Measurements from ENCODE around the gene AHR.

The AHR gene

GRCh38 chr7:17298102-17298839, at the start of gene AHR:
TSS of gene AHR (plus strand) at chr7:17298652. CDS start at chr7:17299265, 613 bp downstream.
- DNase-seq (peak; percentile 89), ATAC-seq (peak; percentile 87)

- DNase-seq, result no peak
- ATAC-seq, result no peak
Observed at GRCh38 chr7:17253885-17254284, 44.6 kb upstream of the AHR start.

- ATAC-seq, result no peak
- DNase-seq, result no peak
Observed at GRCh38 chr7:17255926-17256325, 42.5 kb upstream of the AHR start.

DNA sequence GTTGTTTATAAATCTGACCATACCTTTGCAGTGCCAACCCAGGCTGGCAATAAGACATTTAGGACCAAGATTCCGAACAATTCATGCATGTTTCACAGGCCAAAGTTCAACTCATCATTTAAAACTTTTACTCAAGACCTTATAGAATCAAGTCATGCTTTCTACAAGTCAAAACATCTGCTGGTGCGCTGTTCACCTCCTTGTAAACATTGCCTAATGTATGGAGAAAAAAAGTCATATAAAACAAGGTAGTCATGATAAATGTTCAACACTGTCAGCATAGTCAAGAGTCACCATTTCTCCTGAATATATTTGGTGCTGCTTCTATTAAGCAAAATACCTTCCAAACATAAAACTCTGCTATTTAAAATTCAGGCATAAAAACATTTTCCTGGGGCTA, 42.1 kb upstream of the AHR start:
- no peak for ATAC-seq
- DNase-seq, result no peak

DNA sequence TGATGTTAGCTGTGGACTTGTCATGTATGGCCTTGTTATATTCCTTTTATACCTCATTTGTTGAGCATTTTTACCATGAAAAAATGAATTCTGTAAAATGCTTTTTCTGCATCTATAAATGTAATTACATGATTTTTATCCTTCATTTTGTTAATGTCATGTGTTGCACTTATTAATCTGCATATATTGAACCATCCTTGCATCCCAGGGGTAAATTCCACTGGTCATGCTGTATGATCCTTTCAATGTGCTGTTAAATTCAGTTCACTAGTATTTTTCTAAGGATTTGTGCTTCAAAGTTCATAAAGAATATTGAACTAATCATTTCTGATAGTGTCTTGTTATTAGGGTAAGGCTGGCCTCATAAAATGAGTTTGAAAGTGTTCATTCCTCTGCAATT, 31.9 kb upstream of the AHR start:
- ATAC-seq, result no peak
- DNase-seq, result no peak

- ATAC-seq, result no peak
Observed at GRCh38 chr7:17269341-17270221, 28.9 kb upstream of the AHR start.

GRCh38 chr7:17274551-17275245, 23.8 kb upstream of the AHR start:
- peak; percentile 99 for ATAC-seq
- no peak for DNase-seq

More at GRCh38 chr7:17269341-17270221, 28.9 kb upstream of the AHR start:
- no peak for DNase-seq

DNA sequence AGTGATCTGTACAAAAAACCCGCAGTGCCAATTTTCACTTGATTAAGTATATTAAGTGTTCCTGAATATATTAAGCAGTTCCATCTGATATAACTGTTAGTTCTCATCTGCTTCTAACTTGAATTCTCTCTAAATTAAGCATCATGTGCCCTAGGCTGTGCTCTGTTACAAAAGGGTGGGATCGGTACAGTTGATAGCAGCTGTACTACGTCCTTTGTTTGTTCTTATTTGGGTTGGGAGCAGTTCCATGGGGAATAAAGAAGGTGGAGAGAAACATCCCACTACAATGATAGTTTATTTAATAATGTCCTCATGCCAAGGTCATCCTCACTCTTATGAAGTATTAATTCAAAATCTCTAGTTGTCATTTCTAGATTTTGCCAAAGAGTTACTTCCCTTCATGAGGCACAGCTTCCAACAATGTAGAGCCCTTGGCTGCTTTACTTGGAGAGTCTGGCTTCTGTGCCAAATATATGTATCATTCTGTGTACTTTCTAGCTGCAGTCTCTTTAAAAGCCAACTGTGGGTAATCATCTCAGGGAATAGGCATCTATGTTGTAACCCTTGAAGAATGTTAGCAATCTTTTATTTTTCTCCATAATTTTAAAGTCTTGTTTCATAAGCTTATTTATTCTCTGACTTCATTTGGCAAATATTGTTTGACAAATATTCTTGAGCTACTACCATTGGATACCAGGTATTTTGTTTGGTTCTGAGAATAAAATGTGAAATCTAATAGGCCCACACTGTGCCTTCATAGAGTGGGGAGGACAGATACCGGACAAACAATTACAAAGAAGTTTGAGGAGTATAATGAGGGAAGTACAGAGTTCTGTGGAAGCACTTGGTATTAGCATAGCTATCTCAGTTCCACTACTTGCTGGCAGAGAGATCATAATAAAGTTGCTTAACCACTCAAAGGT, 22.4 kb upstream of the AHR start:
- no peak for ATAC-seq
- DNase-seq, result no peak

DNA sequence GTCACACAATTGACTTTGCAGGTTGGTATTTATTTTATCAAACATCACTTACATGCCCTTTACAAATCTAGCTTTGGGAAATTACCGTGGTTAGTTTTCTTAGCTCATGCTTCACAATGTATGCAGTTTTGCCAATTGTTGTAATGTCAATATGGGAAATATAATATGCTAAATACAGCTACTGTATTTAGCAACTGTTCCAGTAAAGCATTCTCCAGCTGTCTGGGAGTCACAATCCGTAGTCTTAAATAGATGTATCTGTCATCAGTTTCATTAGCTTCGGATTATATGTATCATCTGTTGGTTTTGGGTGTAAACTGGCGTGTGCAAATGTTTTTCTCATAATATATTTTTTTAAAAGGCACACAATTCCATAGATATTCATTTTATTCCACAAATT, 19.4 kb upstream of the AHR start:
- no peak for ATAC-seq

DNA sequence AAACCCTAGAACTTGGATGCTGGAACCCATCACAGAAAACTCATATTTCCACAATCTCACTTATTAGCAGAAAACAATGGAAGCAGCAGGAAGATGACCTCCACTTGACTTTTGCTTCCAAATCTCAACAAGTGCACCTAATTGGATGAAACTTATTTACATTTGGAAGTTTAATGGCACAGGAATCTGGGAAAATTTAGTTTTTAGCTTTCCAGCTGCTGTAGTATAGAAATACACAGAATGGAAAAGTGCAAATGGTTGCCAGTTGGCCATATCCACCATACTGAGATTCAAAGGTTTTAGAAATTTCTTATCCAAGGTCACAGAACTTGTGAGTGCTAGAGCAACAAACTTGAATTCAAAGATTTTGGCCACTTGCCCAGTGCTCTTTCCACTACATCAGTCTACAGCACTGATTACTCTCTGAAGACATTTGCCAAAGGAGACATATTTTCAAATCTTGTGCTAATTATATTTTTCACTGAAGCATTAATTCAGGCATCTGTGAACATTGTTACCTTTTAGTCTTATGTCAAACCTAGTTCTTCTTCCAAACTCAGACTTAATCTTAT, 9.3 kb upstream of the AHR start:
- DNase-seq, result no peak

More for the DNA sequence above, 19.4 kb upstream of the AHR start:
- DNase-seq, result no peak

DNA sequence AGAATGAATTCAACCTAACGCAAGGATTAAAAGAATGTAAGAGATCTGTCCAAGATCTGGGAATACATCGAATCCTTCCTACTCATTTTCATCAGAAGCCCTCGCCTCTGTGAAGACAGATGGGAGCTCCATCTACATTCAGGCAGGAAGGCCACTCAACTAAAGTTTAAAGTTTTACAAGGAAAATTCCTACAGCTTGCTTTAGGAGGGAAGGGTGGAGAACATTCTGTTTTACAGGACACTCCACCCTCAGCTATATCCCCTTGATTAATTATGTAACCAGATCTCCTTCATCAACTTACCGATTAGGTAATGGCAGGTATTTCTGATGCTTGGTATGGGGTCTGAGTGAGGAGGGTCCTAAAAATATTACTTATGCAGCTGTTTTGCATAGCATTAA, 5.6 kb upstream of the AHR start:
- ATAC-seq (no peak), DNase-seq (no peak)

More for the DNA sequence above, 9.3 kb upstream of the AHR start:
- no peak for ATAC-seq

DNA sequence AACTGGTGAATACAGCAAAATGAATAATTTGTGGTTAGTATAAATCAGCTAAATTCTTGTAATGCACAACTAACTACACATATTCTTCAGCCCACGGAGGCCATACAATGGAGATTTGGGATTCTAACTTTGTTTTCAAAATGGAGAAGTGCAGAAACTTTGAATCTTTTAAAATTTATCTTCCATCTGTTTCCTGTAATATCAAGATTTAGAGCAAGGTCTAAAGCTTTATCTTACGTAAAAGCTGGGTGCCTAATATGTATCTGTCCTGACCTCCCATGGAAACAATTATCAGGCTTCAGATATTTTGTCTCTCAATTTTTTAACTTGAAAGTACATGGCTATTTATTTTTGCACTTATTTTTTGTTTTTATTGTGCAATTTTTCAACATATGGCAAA, 5.0 kb upstream of the AHR start:
- ATAC-seq (no peak), DNase-seq (no peak)

DNA sequence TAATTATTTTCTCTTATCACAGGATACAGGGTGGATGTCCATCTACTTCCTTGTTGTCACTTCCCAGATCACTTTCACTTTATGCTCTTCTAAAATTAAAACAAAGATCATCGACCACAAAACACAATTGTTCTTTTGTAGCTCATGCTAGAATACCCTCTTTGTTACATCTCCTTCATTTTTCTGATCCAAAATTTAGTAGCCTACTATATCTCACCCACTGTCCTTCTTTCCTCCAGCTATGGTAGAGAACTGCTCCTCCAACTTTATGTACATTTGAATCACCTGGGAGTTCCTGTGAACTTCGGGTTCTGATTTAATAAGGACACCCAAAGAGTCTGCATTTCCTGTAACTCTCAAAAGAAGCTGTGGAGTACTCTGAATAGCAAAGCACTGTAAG, 1.2 kb upstream of the AHR start:
- ATAC-seq, result no peak
- DNase-seq, result no peak

DNA sequence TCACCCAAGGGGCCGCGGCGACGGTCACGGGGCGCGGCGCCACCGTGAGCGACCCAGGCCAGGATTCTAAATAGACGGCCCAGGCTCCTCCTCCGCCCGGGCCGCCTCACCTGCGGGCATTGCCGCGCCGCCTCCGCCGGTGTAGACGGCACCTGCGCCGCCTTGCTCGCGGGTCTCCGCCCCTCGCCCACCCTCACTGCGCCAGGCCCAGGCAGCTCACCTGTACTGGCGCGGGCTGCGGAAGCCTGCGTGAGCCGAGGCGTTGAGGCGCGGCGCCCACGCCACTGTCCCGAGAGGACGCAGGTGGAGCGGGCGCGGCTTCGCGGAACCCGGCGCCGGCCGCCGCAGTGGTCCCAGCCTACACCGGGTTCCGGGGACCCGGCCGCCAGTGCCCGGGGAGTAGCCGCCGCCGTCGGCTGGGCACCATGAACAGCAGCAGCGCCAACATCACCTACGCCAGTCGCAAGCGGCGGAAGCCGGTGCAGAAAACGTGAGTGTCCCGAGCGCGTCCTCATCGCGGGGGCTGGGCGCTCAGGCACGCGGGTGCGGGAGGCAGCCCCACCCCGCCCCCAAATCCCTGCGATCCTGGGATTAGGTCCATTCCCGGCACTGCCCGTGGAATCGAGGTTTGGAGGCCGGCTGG, 509 bp downstream of the AHR start:
- DNase-seq, result peak; percentile 67

DNA sequence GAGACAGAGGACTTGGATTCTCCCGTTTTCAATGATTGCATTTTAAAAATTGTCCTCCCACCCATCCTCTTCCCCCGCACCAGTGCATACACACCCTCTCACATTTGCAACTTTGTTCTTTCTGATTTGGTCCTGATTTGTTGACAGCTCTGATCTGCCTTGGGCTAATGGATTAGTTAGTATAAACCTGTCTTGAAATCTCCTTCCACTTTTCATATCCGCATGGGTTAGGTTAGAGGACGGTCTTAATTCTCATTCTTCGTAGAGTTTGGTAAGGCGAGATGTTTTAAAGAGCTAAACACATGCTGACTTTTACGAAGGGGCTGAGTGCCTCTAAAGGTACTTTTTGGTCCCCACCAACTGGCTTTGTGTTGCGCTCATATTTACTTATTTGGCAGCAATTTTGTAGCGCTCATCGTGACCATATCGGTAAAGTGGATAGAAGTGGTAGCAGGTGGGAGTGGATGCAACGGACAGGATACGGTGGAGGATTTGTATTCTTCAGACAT, 1.1 kb downstream of the AHR start:
- ATAC-seq (peak; percentile 2), DNase-seq (peak; percentile 7)

More for the DNA sequence above, 509 bp downstream of the AHR start:
- peak; percentile 56 for ATAC-seq

DNA sequence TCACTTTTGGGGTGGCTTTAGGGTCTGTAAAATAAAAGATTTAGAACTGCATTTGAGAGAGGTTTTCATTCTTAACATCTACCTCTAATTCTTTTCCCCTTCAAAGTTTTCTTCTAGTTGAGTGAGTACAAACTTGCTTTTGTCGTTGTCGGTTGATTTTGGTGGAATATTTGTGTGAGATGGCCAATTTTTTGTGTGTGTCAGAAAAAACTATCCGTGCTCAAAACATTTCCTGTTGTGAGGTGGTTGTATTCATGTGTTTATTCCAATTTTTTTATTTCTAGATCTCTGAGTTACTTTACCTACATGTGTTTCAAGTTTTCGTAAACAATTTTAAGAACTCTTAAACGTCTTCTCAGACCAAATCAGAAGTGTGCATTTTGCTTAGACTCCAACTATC, 1.6 kb downstream of the AHR start:
- no peak for DNase-seq
- ATAC-seq, result no peak

- no peak for DNase-seq
- ATAC-seq, result no peak
Observed at GRCh38 chr7:17300437-17300836, 2.0 kb downstream of the AHR start.

DNA sequence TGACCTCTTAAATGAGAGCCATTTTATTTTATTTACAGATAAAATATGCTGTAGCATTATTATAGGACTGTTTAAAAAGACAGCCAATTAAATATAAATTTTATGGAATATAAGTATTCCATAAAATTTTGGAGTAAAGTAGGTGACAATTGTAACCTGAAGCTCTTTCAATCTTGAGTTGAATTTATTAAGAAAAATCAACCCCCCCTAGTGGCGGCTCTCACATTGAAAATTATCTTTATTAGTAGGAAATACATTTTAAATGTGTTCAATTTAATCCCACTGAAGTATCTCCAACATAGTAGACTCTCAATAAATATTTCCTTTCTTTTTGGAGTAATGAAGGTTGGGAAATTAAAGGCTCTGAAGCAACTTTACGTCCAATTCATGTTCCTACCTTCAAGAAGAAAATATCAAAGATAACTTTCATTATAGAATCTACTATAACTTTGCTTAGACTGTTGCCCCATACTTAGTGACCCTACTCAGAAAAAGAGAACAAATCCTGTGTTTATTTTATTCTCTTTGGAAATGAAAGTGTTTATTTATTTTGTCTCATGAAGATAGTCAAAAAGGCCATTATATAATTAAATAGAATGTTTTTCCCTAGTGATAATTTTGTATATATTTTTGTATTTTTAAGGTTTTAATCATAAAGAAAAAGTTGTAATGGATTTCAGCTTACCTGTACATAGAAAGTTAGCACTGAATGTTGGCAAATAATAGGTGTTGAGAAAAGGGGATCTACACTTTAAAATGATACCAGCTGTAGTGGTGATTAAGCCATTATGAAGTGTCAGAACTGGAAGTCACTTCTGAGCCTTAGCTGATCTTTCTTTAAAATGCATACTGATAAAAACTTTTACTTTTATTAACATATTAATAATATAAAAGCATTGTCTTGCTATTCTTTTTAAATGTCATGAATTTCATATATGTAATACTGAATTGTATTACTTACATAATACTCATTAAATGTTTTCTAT, 3.3 kb downstream of the AHR start:
- peak; percentile 57 for DNase-seq
- ATAC-seq, result no peak

- no peak for ATAC-seq
- DNase-seq, result no peak
Observed at GRCh38 chr7:17302575-17303142, 4.2 kb downstream of the AHR start.

Data from stimulated activated naive CD8-positive, alpha-beta T cell treated with anti-CD3 and anti-CD28 coated beads, Interleukin-15, Interleukin-2, amounts not matched to agents 100 U/mL and 50 U/mL, for 24 hours (primary cell).